RWPE1 (cell line): ENCODE data around the gene RNF44.

Experiments
- CTCF ChIA-PET: fragments of 350-600 bp; sonication (Branson Sonifier 250); formaldehyde crosslinking; extraction: SDS; loops from one replicate; lab custom pipeline; 2021; lab: Yijun Ruan, JAX
- POLR2A ChIA-PET: fragments of 400-600 bp; formaldehyde crosslinking; extraction: SDS; loops from one replicate; lab custom pipeline; 2020; ENCODE audit warnings: antibody characterized with exemption; ENCODE audit not compliant: low non-redundant PET; lab: Yijun Ruan, JAX
- DNase-seq: peaks from one replicate; pipeline ENCODE4 v3.0.0; 2012; ENCODE audit warnings: low spot score
- H3K27ac ChIP-seq: fragments of 450-650 bp; 2 replicates; pipeline ENCODE4 v1.5.1; 2017
- CTCF ChIP-seq: fragments of 450-650 bp; conservative IDR thresholded peaks from 2 replicates; pipeline ENCODE4 v1.5.1; 2017; ENCODE audit warnings: low read depth, mild to moderate bottlenecking

RNF44 gene

GRCh38 chr5:176521699-176522263, 15.4 kb downstream of the RNF44 start:
- H3K27ac ChIP-seq, result peak overlapping the region; percentile 11; the same call in 1 of the 2 replicates
- CTCF ChIA-PET, result no interaction called here
- DNase-seq, result no peak
- no peak for TF ChIP-seq CTCF
- POLR2A ChIA-PET, result no interaction called here

GRCh38 chr5:176521286-176521685, 15.9 kb downstream of the RNF44 start:
- H3K27ac ChIP-seq, result peak overlapping the region; percentile 11; the same call in 1 of the 2 replicates
- TF ChIP-seq CTCF, result no peak
- POLR2A ChIA-PET, result no interaction called here
- CTCF ChIA-PET, result no interaction called here
- DNase-seq, result no peak

GRCh38 chr5:176519810-176520720, 17.1 kb downstream of the RNF44 start:
- POLR2A ChIA-PET, result no interaction called here
- no peak overlapping the region for H3K27ac ChIP-seq
- DNase-seq, result no peak
- TF ChIP-seq CTCF, result no peak
- CTCF ChIA-PET, result interaction anchor here (0.6 to 1.1 kb wide), 3 partner anchors 11 to 39 kb away, joined by 3 to 4 read pairs (median 4); no protein-coding TSS in a partner anchor

- no peak for DNase-seq
- H3K27ac ChIP-seq, result no peak overlapping the region
- TF ChIP-seq CTCF, result no peak
- ChIA-PET CTCF (interaction anchor here (0.6 to 0.9 kb wide), 2 partner anchors 61 to 143 kb away, joined by 3 read pairs; no protein-coding TSS in a partner anchor), POLR2A (no interaction called here)
These were observed 20.0 kb downstream of the RNF44 start for GRCh38 chr5:176517053-176517661.

GRCh38 chr5:176515396-176515795, 21.8 kb downstream of the RNF44 start:
- no peak for DNase-seq
- TF ChIP-seq CTCF, result no peak
- POLR2A ChIA-PET, result interaction anchor here (0.6 kb wide), 1 partner anchor 159 kb away, joined by 3 read pairs; no protein-coding TSS in a partner anchor
- no peak overlapping the region for H3K27ac ChIP-seq
- CTCF ChIA-PET, result no interaction called here
